Measurements from ENCODE around the gene C5orf58. TPM values are rescaled to one million over a fixed set of nuclear protein-coding genes. Genes with fewer than 3 reads are reported as not detected.

Gene C5orf58
- total and polyA plus RNA-seq, 5 donors, result 0.47 to 0.75 (median 0.58) TPM; not detected in 1

GRCh38 chr5:170202117-170202516 lies 30.7 kb upstream of the C5orf58 start:
- H3K4me1 ChIP-seq (ENCODE audit: control insufficient read depth, insufficient read depth, low read length), result no peaks in the 10 kb centered on the region
- no peak for ATAC-seq
- H3K27me3 ChIP-seq (ENCODE audit: control insufficient read depth, insufficient read depth), result peaks cover 2% of the 10 kb centered on the region
- no peaks in the 10 kb centered on the region for H3K9me3 ChIP-seq (ENCODE audit: control insufficient read depth, low read length)
- H3K4me3 ChIP-seq (ENCODE audit: low read length), result no peak overlapping the region
- H3K27ac ChIP-seq (ENCODE audit: low read length), result no peak overlapping the region
- no peak for DNase-seq
- WGBS, result 55% methylated on average over 2 of the region's 2 CpGs
- intact Hi-C loops (cut with DNase I), result no loop called here

- no peak overlapping the region for H3K27ac ChIP-seq (ENCODE audit: low read length)
- 73% methylated on average over 5 of the region's 5 CpGs for WGBS
- H3K4me3 ChIP-seq (ENCODE audit: low read length), result no peak overlapping the region
- DNase-seq, result no peak
- no peaks in the 10 kb centered on the region for H3K4me1 ChIP-seq (ENCODE audit: control insufficient read depth, insufficient read depth, low read length)
- H3K27me3 ChIP-seq (ENCODE audit: control insufficient read depth, insufficient read depth), result no peaks in the 10 kb centered on the region
- no peaks in the 10 kb centered on the region for H3K9me3 ChIP-seq (ENCODE audit: control insufficient read depth, low read length)
- intact Hi-C loops (cut with DNase I), result no loop called here
- no peak for ATAC-seq
Measured at GRCh38 chr5:170204202-170204601, 28.6 kb upstream of the C5orf58 start.

- Histone ChIP-seq H3K4me1 (ENCODE audit: control insufficient read depth, insufficient read depth, low read length) (no peaks in the 10 kb centered on the region), H3K4me3 (ENCODE audit: low read length) (no peak overlapping the region), H3K27ac (ENCODE audit: low read length) (no peak overlapping the region), H3K9me3 (ENCODE audit: control insufficient read depth, low read length) (no peaks in the 10 kb centered on the region), H3K27me3 (ENCODE audit: control insufficient read depth, insufficient read depth) (no peaks in the 10 kb centered on the region)
- intact Hi-C loops (cut with DNase I), result no loop called here
- DNase-seq (no peak), ATAC-seq (no peak)
- WGBS, result 46% methylated on average over 3 of the region's 3 CpGs
Measured at GRCh38 chr5:170206216-170206615, 26.6 kb upstream of the C5orf58 start.

GRCh38 chr5:170206958-170207357 lies 25.8 kb upstream of the C5orf58 start:
- no peaks in the 10 kb centered on the region for H3K9me3 ChIP-seq (ENCODE audit: control insufficient read depth, low read length)
- intact Hi-C loops (cut with DNase I), result no loop called here
- ATAC-seq (no peak), DNase-seq (no peak)
- WGBS, result 92% methylated on average over 8 of the region's 8 CpGs
- H3K4me1 ChIP-seq (ENCODE audit: control insufficient read depth, insufficient read depth, low read length), result no peaks in the 10 kb centered on the region
- no peaks in the 10 kb centered on the region for H3K27me3 ChIP-seq (ENCODE audit: control insufficient read depth, insufficient read depth)
- H3K27ac ChIP-seq (ENCODE audit: low read length), result no peak overlapping the region
- no peak overlapping the region for H3K4me3 ChIP-seq (ENCODE audit: low read length)

- intact Hi-C loops (cut with DNase I), result no loop called here
- DNase-seq, result no peak
- no peaks in the 10 kb centered on the region for H3K27me3 ChIP-seq (ENCODE audit: control insufficient read depth, insufficient read depth)
- no peaks in the 10 kb centered on the region for H3K4me1 ChIP-seq (ENCODE audit: control insufficient read depth, insufficient read depth, low read length)
- H3K27ac ChIP-seq (ENCODE audit: low read length), result no peak overlapping the region
- no peak overlapping the region for H3K4me3 ChIP-seq (ENCODE audit: low read length)
- H3K9me3 ChIP-seq (ENCODE audit: control insufficient read depth, low read length), result no peaks in the 10 kb centered on the region
- WGBS, result 65% methylated on average over 1 of the region's 1 CpG
- ATAC-seq, result no peak
Measured at GRCh38 chr5:170211575-170212334, 21.0 kb upstream of the C5orf58 start.

GRCh38 chr5:170216257-170216864 lies 16.4 kb upstream of the C5orf58 start:
- Histone ChIP-seq H3K27ac (ENCODE audit: low read length) (no peak overlapping the region), H3K4me1 (ENCODE audit: control insufficient read depth, insufficient read depth, low read length) (no peaks in the 10 kb centered on the region), H3K27me3 (ENCODE audit: control insufficient read depth, insufficient read depth) (no peaks in the 10 kb centered on the region), H3K4me3 (ENCODE audit: low read length) (no peak overlapping the region), H3K9me3 (ENCODE audit: control insufficient read depth, low read length) (no peaks in the 10 kb centered on the region)
- ATAC-seq, result no peak
- no peak for DNase-seq
- intact Hi-C loops (cut with DNase I), result no loop called here

- WGBS, result 72% methylated on average over 5 of the region's 5 CpGs
- Histone ChIP-seq H3K27ac (ENCODE audit: low read length) (no peak overlapping the region), H3K4me3 (ENCODE audit: low read length) (no peak overlapping the region), H3K4me1 (ENCODE audit: control insufficient read depth, insufficient read depth, low read length) (peaks cover under 1% of the 10 kb centered on the region), H3K9me3 (ENCODE audit: control insufficient read depth, low read length) (no peaks in the 10 kb centered on the region), H3K27me3 (ENCODE audit: control insufficient read depth, insufficient read depth) (no peaks in the 10 kb centered on the region)
- intact Hi-C loops (cut with DNase I), result no loop called here
- DNase-seq (no peak), ATAC-seq (no peak)
Measured at GRCh38 chr5:170217831-170218230, 15.0 kb upstream of the C5orf58 start.

GRCh38 chr5:170218726-170219125 lies 14.1 kb upstream of the C5orf58 start:
- WGBS, result 41% methylated on average over 1 of the region's 1 CpG

GRCh38 chr5:170219615-170220014 lies 13.2 kb upstream of the C5orf58 start:
- ATAC-seq, result no peak
- no peak overlapping the region for H3K4me3 ChIP-seq (ENCODE audit: low read length)
- no peak for DNase-seq
- no peaks in the 10 kb centered on the region for H3K27me3 ChIP-seq (ENCODE audit: control insufficient read depth, insufficient read depth)
- no peak overlapping the region for H3K27ac ChIP-seq (ENCODE audit: low read length)
- WGBS, result 75% methylated on average over 2 of the region's 2 CpGs
- H3K9me3 ChIP-seq (ENCODE audit: control insufficient read depth, low read length), result no peaks in the 10 kb centered on the region
- intact Hi-C loops (cut with DNase I), result loop anchor here in 1 of 4 donors (10.0 kb wide), 1 partner anchor 415 kb away; no protein-coding TSS in a partner anchor
- H3K4me1 ChIP-seq (ENCODE audit: control insufficient read depth, insufficient read depth, low read length), result peaks cover 3% of the 10 kb centered on the region

More at GRCh38 chr5:170218726-170219125, 14.1 kb upstream of the C5orf58 start:
- peaks cover 3% of the 10 kb centered on the region for H3K4me1 ChIP-seq (ENCODE audit: control insufficient read depth, insufficient read depth, low read length)
- H3K9me3 ChIP-seq (ENCODE audit: control insufficient read depth, low read length), result no peaks in the 10 kb centered on the region
- no peak for ATAC-seq
- H3K27me3 ChIP-seq (ENCODE audit: control insufficient read depth, insufficient read depth), result no peaks in the 10 kb centered on the region
- H3K4me3 ChIP-seq (ENCODE audit: low read length), result no peak overlapping the region
- H3K27ac ChIP-seq (ENCODE audit: low read length), result no peak overlapping the region
- no peak for DNase-seq
- intact Hi-C loops (cut with DNase I), result no loop called here

GRCh38 chr5:170220191-170220590 lies 12.6 kb upstream of the C5orf58 start:
- Histone ChIP-seq H3K27ac (ENCODE audit: low read length) (no peak overlapping the region), H3K4me1 (ENCODE audit: control insufficient read depth, insufficient read depth, low read length) (peaks cover 3% of the 10 kb centered on the region)
- ATAC-seq, result no peak

GRCh38 chr5:170221327-170221741 lies 11.5 kb upstream of the C5orf58 start:
- H3K27me3 ChIP-seq (ENCODE audit: control insufficient read depth, insufficient read depth), result no peaks in the 10 kb centered on the region
- no peak overlapping the region for H3K4me3 ChIP-seq (ENCODE audit: low read length)
- H3K9me3 ChIP-seq (ENCODE audit: control insufficient read depth, low read length), result no peaks in the 10 kb centered on the region
- WGBS, result 56% methylated on average over 6 of the region's 6 CpGs
- peaks cover 3% of the 10 kb centered on the region for H3K4me1 ChIP-seq (ENCODE audit: control insufficient read depth, insufficient read depth, low read length)
- peak overlapping the region; percentile 49 for H3K27ac ChIP-seq (ENCODE audit: low read length)
- ATAC-seq (peak in 1 of 2 donors; percentile 72), DNase-seq (no peak)
- intact Hi-C loops (cut with DNase I), result loop anchor here in 1 of 4 donors (10.0 kb wide), 1 partner anchor 413 kb away; no protein-coding TSS in a partner anchor

More at GRCh38 chr5:170220191-170220590, 12.6 kb upstream of the C5orf58 start:
- Histone ChIP-seq H3K4me3 (ENCODE audit: low read length) (no peak overlapping the region), H3K9me3 (ENCODE audit: control insufficient read depth, low read length) (no peaks in the 10 kb centered on the region), H3K27me3 (ENCODE audit: control insufficient read depth, insufficient read depth) (no peaks in the 10 kb centered on the region)
- WGBS, result 78% methylated on average over 2 of the region's 2 CpGs
- intact Hi-C loops (cut with DNase I), result loop anchor here in 1 of 4 donors (10.0 kb wide), 1 partner anchor 415 kb away; no protein-coding TSS in a partner anchor
- DNase-seq, result no peak
